Adrenal gland (tissue), 12 donors: Measurements from ENCODE around the gene FBLIM1. TPM values are rescaled to one million over a fixed set of nuclear protein-coding genes. Genes with fewer than 3 reads are reported as not detected.

ENCODE experiments used
- DNase-seq, 7 donors: peaks; one replicate each; pipeline ENCODE4 v3.0.0-alpha.2; 2019 to 2020
- H3K27ac ChIP-seq, 5 donors: fragments of 200-600 bp; sonication (generic) in 4 of 5; 1 replicate in 3 of 5; 2 replicates in 2 of 5; pipeline versions ENCODE4 v1.5.1 to v1.8.0; 2016 to 2020; ENCODE audit warnings: mild to moderate bottlenecking in 1 of 5
- H3K27me3 ChIP-seq: fragments of 200-600 bp; 2 replicates; pipeline ENCODE4 v1.8.0; 2021
- H3K36me3 ChIP-seq, 2 donors: fragments of 200-600 bp; replicated peaks in 1 of 2; 1 replicate in 1 of 2; 2 replicates in 1 of 2; pipeline versions ENCODE4 v1.5.1 to v1.8.0; 2018 to 2022
- H3K4me1 ChIP-seq, 2 donors: fragments of 200-600 bp; replicated peaks in 1 of 2; 1 replicate in 1 of 2; 2 replicates in 1 of 2; pipeline versions ENCODE4 v1.5.1 to v1.8.0; 2018 to 2021
- H3K4me3 ChIP-seq, 4 donors: fragments of 200-600 bp; sonication (generic) in 3 of 4; one replicate each; pipeline ENCODE4 v1.5.1; 2016 to 2018
- H3K9me3 ChIP-seq, 3 donors: fragments of 200-600 bp; sonication (generic) in 1 of 3; replicated peaks in 1 of 3; 1 replicate in 2 of 3; 2 replicates in 1 of 3; pipeline versions ENCODE4 v1.5.1 to v1.8.0; 2016 to 2021
- POLR2A ChIP-seq, 2 donors: fragments of 450-650 bp; IDR thresholded peaks; one replicate each; pipeline ENCODE4 v1.6.1; 2017; ENCODE audit warnings: antibody characterized with exemption in 2 of 2, mild to moderate bottlenecking in 2 of 2, moderate library complexity in 1 of 2
- WGBS, 4 donors: extraction: QIAGEN DNeasy Blood & Tissue Kit in 2 of 4; methylation state at CpG; one replicate each; pipeline versions ENCODE4 v1.1.5 to v1.1.7; 2013 to 2017; 5-methylcytosine and 5-hydroxymethylcytosine counted together
- intact Hi-C, 2 donors: fragments of 100-400 bp; cut with DNase I; formaldehyde crosslinking; loops; one replicate each; pipeline versions ENCODE4 v1.14.1 to v1.15.0; 2022 to 2023
- polyA plus RNA-seq, 3 donors: library from polyadenylated mRNA; stranded (reverse); fragments of 200-250 nt in 2 of 3; fragments of 350-450 nt in 1 of 3; fragmentation: Illumina TruSeq in 1 of 3; extraction: RNeasy Lipid Tissue Mini Kit (QIAGEN cat#74804) in 1 of 3; gene quantifications; one replicate each; pipeline ENCODE4 v1.2.3, GENCODE V29; 2013 to 2014
- total RNA-seq, 9 donors: library from RNA; depleted of rRNA in 4 of 9; stranded (reverse); fragments of >200 nt in 4 of 9; fragments of 120-200 nt in 1 of 9; fragmentation: NEBNext Ultra II Directional in 1 of 9; extraction: Animal tissue kit (Norgen Biotek cat#: 25700) in 1 of 9; gene quantifications; one replicate each; pipeline versions ENCODE4 v1.1.0 to v1.2.4, GENCODE V29; 2013 to 2023
- TF ChIP-seq, protein P1 (sequence below), 6 experiments: fragments of 450-650 bp in 4 of 6; fragments of 200-600 bp in 2 of 6; sonication (generic) in 1 of 6; IDR thresholded peaks; 1 replicate in 5 of 6; 2 replicates in 1 of 6; pipeline versions ENCODE4 v1.5.1 to v1.8.0; 2016 to 2021; ENCODE audit warnings: antibody characterized with exemption in 6 of 6, mild to moderate bottlenecking in 2 of 6, moderate library complexity in 1 of 6
- donor health status: healthy with polysubstance abuse.
- donor health status: Bipolar disorder and iron deficiency.
- donor health status: DM: yes; HTN: yes; CAD: no.
- donor health status: DM: no; HTN: no; CAD: no.
- donor health status: DM: no; HTN: no; CAD: no.
- donor health status: DM: yes; HTN: yes; CAD: no.

Gene FBLIM1
- total and polyA plus RNA-seq, 12 donors: 4.0 to 103 (median 44.4) TPM

DNA sequence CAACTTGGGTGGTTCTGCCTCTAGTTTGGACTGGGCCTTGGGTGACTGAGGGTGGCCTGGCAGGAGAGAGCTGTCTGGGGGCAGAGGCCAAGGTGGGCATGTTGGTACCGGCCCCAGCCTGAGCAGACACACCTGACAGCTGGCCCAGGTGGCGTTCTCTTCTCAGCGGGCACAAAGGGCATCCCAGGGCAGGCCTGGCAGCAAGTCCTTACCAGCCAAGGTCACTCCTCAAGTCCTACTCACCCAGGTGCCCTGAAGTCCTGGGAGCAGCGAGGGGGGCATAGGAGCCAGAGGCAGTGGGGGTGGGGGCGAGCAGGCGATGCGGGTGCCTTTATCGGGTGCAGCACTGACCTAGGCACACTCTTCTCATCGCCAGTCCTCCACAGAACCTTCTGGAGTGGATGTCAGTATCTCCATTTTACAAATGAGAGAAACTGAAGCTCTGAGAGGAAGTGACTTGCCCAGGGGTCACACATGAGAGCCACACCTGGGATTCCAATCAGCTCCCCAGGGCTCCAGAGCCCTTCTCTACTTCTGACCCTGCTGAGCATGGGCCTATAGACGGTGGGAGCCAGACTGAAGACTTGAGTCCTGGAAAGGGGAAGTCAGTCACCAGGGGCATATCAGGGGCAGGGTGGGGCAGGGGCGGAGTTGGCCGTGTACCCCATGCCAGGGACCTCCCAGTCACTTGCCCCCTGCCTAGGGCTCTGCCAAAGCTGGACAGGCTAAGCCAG, 23.1 kb upstream of the FBLIM1 start:
- Histone ChIP-seq H3K27me3 (no peaks in the 10 kb centered on the region), H3K4me1 (peaks cover 18 to 29% of the 10 kb centered on the region in 2 donors), H3K4me3 (no peak overlapping the region), H3K27ac (peak overlapping the region; percentile 28 to 88 (median 60)), H3K36me3 (peaks cover 0 to 46% of the 10 kb centered on the region in 2 donors), H3K9me3 (no peaks in the 10 kb centered on the region)
- TF ChIP-seq, protein P1, sequence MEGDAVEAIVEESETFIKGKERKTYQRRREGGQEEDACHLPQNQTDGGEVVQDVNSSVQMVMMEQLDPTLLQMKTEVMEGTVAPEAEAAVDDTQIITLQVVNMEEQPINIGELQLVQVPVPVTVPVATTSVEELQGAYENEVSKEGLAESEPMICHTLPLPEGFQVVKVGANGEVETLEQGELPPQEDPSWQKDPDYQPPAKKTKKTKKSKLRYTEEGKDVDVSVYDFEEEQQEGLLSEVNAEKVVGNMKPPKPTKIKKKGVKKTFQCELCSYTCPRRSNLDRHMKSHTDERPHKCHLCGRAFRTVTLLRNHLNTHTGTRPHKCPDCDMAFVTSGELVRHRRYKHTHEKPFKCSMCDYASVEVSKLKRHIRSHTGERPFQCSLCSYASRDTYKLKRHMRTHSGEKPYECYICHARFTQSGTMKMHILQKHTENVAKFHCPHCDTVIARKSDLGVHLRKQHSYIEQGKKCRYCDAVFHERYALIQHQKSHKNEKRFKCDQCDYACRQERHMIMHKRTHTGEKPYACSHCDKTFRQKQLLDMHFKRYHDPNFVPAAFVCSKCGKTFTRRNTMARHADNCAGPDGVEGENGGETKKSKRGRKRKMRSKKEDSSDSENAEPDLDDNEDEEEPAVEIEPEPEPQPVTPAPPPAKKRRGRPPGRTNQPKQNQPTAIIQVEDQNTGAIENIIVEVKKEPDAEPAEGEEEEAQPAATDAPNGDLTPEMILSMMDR (IDR thresholded peaks at IDR 0.05): no peak
- TF ChIP-seq POLR2A (IDR thresholded peaks at IDR 0.05): no peak
- 47 to 73% (median 63%) methylated on average over 9 to 12 of the region's 12 CpGs for WGBS, 4 donors
- DNase-seq: peak in 2 of 7 donors; percentile 30 to 48
- intact Hi-C loops: loop anchor here in 1 of 2 donors (5.0 kb wide), 1 partner anchor 53 kb away; the partner anchor contains the start of gene PLEKHM2

DNA sequence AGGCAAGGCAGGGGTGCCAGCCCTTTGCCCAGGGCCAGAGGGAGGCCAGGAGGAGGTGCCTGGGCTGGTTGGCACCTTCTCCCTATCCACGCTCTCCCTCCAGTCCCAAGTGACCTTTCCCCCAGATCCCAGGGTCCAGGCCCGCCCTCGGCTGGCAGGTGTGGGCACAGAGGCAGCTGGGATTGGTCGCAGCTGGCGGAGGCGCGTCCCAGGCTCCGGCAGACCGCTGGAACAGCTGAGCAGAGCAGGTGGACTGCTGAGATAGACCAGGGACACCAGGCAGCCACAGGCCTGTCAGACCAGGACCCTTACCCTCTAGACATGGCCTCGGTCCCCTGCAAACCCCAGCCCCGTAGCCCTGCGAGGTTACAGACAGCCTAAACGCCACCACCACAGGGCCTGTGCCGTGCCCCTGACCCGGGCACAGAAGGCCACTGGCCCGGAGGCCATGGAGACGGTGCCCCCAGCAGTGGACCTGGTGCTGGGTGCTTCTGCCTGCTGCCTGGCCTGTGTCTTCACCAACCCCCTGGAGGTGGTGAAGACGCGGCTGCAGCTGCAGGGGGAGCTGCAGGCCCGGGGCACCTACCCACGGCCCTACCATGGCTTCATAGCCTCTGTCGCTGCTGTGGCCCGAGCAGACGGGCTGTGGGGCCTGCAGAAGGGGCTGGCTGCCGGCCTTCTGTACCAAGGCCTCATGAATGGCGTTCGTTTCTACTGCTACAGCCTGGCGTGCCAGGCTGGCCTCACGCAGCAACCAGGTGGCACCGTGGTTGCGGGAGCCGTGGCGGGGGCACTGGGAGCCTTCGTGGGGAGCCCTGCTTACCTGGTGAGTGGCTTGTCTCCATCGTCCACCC, 22.3 kb upstream of the FBLIM1 start, which contains the start of gene SLC25A34:
Gene SLC25A34 (plus strand): TSS at position 221 of the 854 bp plus-strand sequence. CDS start 228 bp downstream, at position 449.
- 48 to 63% (median 56%) methylated on average over 6 to 35 of the region's 35 CpGs for WGBS, 4 donors
- peak; percentile 77 to 90 (median 86) for DNase-seq
- TF ChIP-seq, protein P1 (IDR thresholded peaks at IDR 0.05): no peak
- peak in 1 of 2 donors; percentile 37 for TF ChIP-seq POLR2A (IDR thresholded peaks at IDR 0.05)
- Histone ChIP-seq H3K9me3 (no peaks in the 10 kb centered on the region), H3K27ac (peak within 1 kb of the TSS; percentile 28 to 88 (median 60)), H3K27me3 (no peaks in the 10 kb centered on the region), H3K4me3 (no peak within 1 kb of the TSS), H3K36me3 (peaks cover 0 to 38% of the 10 kb centered on the region in 2 donors), H3K4me1 (peaks cover 18 to 32% of the 10 kb centered on the region in 2 donors)
- intact Hi-C loops: loop anchor here in 1 of 2 donors (5.0 kb wide), 1 partner anchor 54 kb away; the partner anchor contains the start of gene PLEKHM2

DNA sequence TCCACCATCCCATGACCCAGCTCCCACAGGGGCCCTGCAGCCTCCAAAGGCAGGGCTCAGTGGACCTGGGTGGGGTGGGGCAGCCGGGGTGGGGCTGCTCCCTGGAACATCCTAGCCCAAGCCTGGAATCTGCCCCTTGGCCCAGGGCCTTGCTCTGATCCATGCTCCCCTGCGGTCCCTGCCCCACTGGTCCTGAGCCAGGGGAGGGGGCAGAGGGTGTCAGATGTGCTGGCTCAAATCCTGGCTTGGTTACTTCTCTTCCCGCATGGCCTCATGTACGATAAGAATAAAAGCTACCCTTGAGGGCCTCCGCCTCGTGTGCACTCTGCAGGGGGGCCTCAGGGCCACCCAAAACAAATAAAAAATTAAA, 21.7 kb upstream of the FBLIM1 start:
- no peak overlapping the region for H3K4me3 ChIP-seq
- H3K4me1 ChIP-seq: peaks cover 18 to 36% of the 10 kb centered on the region in 2 donors
- H3K36me3 ChIP-seq: peaks cover 0 to 32% of the 10 kb centered on the region in 2 donors
- H3K9me3 ChIP-seq: no peaks in the 10 kb centered on the region
- no peak for DNase-seq
- 41 to 73% (median 52%) methylated on average over 4 to 6 of the region's 6 CpGs for WGBS, 4 donors
- intact Hi-C loops: loop anchor here in 1 of 2 donors (5.0 kb wide), 1 partner anchor 55 kb away; the partner anchor contains the start of gene PLEKHM2
- H3K27ac ChIP-seq: peak overlapping the region in 3 of 5 donors; percentile 28 to 88 (median 77)
- H3K27me3 ChIP-seq: no peaks in the 10 kb centered on the region
- TF ChIP-seq, protein P1 (IDR thresholded peaks at IDR 0.05): no peak
- no peak for TF ChIP-seq POLR2A (IDR thresholded peaks at IDR 0.05)
